HG03039 (cell line): Measurements from ENCODE around the gene ID2.
A peak's percentile ranks its signal among the peaks of the same experiment; 100 is the strongest.

Source experiments
- ATAC-seq: cut with Tn5 transposase; IDR thresholded peaks from one replicate; pipeline ENCODE4 v1.9.1; 2021; ENCODE audit warnings: mild to moderate bottlenecking, moderate library complexity; ENCODE audit not compliant: unreplicated experiment

Gene ID2

DNA sequence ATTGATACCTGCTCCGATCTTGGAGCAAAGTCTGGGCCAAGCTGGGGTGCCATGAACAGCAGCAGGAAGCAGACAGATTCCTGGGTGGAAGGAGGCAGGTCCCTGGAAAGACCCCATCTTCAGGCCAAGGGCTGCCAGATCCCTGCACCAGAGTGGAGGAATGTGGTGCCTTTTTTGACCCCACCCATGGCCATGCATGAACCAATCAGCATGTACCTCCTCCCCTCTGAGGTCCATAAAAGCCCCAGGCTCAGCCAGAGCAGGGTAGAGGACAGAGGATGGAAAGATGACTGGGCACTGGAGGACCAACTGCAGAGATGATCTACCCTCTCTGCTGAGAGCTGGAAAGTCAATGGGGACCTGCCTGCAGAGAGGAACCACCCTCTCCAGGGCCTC is 34.4 kb upstream of the ID2 start:
- no peak for ATAC-seq

DNA sequence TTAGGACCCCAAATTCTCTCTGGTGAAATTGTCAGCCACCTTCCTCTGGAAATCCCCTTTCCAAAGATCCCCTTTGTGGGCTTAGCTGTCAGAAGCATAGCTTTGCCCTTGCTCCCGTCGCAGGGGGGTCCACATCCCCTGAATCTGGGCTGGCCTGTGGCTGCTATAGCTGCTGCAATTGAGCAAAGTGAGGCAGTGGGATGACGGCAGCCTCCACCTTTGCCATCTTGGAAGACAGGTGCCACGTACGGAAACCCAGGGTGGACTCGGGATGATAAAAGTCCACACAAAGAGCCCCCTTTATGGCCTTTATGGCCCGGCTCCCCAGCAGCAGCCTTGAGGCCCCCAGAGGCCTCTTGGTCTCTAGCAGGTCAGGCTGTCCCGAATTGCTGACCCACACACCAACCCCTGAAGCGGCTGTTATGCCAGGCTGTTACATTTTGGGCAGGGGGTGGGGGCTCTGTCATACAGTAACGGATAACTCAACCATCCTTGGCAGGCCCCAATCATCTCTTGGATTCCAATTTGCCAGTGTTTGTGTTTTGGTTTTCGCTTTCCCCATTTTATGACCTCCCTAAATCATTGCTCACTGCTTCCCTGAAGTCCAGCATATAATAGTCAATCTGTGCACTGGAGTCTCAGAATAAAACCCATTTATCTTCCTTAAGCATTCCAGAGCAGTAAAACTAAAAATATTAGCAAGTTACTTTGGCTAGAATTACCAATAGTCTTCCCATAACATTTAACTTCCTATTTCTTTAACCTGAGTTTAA is 33.2 kb upstream of the ID2 start:
- no peak for ATAC-seq

- ATAC-seq: no peak
Measured at GRCh38 chr2:8649718-8650117, 32.1 kb upstream of the ID2 start.

DNA sequence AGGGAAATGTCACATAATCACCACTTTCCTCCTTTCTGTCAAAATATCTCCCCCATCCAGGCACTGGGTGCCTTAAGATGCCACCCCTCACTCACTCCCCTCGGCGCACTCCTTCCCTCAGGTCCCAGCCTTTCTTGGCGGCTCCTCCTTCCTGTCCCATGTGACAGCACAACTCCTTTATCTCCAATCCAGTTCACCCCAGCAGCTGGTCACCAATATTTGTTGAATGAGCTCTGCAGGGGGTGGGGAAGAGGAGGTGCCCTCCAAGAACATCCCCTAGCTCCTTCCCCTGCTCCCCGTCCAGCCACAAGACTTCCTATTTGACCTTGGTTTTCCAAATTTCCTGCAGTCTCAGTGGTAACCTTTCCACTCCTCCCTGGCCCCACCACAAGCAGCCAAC is 31.6 kb upstream of the ID2 start:
- no peak for ATAC-seq

DNA sequence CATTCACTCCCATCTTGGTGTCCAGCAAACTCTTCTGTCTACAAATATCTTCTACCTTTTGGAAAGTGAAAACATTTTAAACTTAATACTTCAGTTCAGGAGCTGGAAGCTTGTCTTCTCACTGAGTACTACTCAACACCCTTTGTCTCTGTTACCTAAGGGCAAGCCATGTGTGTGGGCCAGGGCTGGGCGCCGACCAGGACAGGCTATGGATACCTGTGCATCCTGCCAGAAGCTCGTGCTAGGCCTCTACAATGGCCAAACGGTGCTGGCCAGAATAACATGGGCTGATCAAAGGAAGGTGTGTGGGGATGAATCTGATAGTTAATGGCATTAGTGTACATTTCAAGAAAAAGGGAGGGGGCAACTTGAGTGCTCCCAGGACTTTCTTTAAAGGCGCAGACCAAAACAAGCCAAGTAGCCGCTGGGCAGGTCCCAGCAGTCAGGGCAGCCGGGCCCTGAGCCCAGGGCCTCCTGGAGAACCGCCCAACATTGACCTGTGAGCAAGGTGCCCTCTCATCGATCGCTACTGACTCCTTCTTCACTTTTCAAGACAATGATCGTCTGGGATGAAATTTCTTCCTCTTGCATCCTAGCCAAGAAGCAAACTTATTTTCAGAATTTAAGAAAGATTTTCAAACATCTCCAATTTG is 29.0 kb upstream of the ID2 start:
- ATAC-seq: no peak

- ATAC-seq: no peak
Measured at GRCh38 chr2:8653485-8653884, 28.4 kb upstream of the ID2 start.

DNA sequence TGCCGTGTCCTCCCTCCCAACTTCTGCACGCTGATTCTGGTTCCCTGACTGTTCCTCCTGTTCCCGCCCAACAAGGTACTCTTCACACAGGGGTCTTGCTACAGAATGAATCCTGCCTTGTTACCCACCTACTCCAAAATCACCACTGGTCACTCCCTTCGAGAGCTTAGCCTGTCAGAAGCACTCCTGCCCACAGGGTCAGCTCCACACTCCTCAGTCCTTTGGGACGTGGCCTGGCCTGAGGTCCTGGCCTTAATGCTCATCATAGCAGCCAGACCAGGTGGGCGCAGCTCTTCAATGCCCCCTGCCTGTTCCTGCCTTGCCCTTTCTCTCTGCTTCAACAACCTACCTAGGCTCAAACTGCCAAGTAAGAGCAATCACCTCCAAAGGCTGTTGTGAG is 27.8 kb upstream of the ID2 start:
- ATAC-seq: no peak

DNA sequence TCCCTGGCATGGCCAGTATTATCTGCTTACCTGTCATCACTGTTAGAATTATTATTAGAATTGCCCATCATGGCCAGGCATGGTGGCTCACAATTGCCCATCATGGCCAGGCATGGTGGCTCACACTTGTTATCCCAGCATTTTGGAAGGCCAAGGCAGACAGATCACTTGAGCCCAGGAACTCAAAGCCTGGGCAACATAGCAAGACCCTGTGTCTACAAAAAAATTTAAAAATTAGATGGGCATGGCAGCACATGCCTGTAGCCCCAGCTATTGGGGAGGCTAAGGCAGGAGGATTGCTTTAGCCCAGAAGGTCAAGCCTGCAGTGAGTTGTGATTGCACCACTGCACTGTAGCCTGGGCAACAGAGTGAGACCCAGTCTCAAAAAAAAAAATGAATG is 27.4 kb upstream of the ID2 start:
- ATAC-seq: no peak

- ATAC-seq: no peak
Measured at GRCh38 chr2:8656160-8656641, 25.7 kb upstream of the ID2 start.

DNA sequence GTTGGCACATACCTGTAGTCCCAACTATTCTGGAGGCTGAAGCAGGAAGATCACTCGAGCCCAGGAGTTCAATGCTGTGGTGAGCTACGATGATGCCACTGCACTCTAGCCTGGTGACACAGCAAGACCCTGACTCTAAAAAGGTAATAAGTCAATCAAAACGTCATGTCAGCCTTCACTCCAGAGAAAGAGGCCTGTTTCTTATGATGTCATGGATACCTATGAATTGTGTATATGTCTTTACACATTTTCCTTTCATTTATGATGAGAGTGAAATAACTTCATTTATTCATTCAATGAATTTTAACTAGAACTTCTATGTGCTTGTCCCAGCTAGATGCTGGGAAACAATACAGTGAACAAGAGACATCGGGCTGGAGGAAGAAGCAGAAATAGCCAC is 25.0 kb upstream of the ID2 start:
- ATAC-seq: no peak

GRCh38 chr2:8657423-8658062 is 24.3 kb upstream of the ID2 start:
- peak; percentile 52 for ATAC-seq

DNA sequence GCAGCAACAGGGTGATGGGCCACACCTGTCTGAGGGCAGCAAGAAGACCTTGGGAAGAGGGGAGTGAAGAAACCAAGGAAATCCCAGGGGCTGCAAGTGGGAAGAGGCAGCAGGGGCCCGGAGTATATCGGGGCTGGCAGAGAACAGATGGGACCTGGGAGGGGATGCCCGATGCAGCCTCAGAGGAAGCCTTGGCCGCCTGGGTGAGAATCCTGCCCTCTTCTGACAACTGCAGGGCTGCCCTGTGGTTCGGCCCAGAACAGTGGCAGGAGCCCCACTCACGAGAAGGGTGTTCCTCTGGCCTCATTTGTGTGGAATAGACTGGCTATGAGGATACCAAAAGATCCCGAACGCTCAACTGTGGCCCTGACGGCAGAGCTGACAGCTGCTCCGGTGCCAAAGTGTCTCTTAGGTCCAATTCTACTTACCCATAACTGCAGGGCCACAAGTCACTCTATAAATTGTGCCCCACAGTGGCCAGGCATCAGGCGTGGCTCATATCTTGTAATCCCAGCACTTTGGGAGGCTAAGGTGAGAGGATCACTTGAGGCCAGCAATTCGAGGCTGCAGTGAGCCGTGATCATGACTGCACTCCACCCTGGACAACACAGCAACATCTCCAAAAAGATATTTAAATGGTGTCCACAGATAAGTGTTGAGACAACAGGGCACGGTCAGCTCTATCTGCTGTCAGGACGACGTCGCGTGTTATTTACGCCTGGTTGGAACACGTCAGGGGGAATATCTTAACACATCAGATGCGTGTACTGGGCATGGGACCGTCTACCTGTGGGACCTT is 23.6 kb upstream of the ID2 start:
- no peak for ATAC-seq

DNA sequence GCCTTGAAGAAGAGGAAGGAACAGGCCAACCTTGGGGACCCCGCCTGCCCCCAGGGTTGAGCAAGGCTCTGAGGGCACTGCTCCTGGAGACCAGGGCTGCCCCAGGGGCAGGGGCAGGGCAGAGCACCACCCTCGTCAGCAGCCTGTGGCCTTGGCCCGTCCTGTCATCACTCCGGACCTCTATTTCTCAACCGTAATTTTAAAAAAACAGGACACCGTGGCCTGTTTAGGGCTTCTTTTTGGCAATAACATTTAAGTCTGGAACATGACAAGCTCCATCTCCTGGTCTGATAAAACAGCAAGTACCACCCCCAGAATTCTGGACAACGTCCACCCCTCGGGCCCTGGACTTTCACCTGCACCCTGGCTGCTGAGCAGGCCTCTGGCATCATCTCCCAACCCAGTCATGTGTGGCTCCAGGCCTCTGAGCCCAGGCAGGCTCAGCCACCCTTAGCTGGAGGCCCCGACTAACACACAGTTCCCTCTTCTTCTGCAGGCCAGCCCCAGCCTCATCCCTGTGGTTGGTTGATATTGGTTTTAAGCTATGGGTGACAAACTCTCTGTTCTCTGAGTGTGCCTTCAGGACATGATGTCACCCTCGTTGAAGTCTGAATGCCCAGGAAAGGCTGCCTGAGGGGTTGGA is 22.6 kb upstream of the ID2 start:
- ATAC-seq: no peak

- ATAC-seq: no peak
Measured at GRCh38 chr2:8659735-8660492, 21.9 kb upstream of the ID2 start.

GRCh38 chr2:8661235-8661634 is 20.6 kb upstream of the ID2 start:
- no peak for ATAC-seq

GRCh38 chr2:8661736-8662135 is 20.1 kb upstream of the ID2 start:
- no peak for ATAC-seq

DNA sequence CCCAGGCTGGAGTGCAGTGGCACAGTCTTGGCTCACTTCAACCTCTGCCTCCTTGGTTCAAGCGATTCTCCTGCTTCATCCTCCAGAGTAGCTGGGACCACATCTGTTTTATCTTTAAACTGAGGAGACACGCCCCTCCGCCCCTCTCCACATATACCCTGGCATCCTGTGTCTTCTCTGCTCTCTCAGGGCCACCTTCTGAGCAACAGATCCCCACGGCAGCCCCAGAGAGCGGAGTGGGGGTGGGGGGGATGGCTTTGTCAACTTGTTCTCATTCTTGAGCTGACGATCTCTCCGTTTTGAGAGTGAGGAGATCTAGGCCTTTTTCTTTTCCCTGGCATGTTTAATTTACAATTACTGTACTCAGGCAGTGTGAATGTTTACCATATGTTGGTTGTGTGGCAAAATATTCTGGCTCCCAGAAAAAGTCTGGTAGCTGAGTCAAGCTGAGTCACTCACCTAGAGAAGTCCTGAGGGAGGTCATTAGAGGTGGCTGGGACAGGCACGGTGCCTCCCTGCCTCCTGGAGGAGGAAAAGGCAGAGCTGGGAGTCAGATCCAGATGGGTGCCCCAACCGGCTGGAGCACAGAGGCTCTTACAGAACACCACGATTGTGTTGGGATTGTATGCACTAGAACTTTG is 19.5 kb upstream of the ID2 start:
- ATAC-seq: no peak

DNA sequence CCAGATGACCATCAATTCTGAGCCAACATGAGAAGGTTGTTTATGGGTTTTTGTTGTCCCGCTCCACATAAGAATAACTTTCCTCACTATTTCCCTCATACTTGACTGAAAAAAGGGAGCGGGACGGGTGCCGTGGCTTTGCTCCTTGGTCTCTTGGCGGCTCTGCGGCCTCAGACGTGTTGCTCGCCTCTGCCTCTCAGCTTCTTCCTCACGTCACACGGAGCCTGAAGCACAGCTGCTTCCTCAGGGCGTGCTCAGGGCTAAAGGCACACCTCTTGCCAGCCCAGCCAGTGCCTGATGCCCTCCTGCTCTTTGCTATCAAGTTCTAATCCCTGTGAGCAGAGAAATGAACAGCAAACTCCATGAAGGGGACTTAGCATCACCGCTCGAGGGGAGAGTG is 17.9 kb upstream of the ID2 start:
- ATAC-seq: no peak

DNA sequence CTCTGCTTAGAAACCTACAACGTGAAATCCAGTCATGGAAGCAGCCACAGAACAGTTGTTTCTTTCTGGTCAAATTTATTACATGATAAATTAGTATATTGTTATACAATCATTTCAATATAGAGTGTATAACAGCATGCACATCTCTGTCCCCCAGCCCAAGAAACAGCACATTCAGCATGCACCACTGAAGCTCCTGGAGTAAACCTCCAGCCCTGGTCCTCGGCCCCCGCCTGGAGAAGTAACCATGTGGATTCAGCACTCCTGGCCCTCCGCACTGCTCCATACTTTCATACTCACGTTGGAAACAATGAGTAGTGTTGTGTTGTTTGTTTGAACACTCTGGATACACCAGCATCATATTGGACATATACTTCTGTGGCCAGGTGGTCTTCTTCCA is 15.3 kb upstream of the ID2 start:
- no peak for ATAC-seq
